ENCODE measurements around the gene SP2.
"Not testable (repeated sequence)": the region's sequence is repeated elsewhere in the genome, so short reads cannot be mapped to it uniquely, and the experiment has no call there.

SP2 gene

GRCh38 chr17:47934856-47935255 is 38.8 kb downstream of the SP2 start:
- DNase-seq (ENCODE audit: low read depth), result no peak
- no peak for TF ChIP-seq CTCF (IDR thresholded peaks at IDR 0.05; ENCODE audit: low read length, missing control alignments)

GRCh38 chr17:47935468-47935867 is 39.4 kb downstream of the SP2 start:
- H3K4me3 ChIP-seq (replicated peaks; ENCODE audit: low read depth, low read length); DNase-seq (ENCODE audit: low read depth): not testable (repeated sequence)

More at GRCh38 chr17:47934856-47935255, 38.8 kb downstream of the SP2 start:
- H3K4me3 ChIP-seq (replicated peaks; ENCODE audit: low read depth, low read length), result no peak overlapping the region

- no peak overlapping the region for H3K4me3 ChIP-seq (replicated peaks; ENCODE audit: low read depth, low read length)
- DNase-seq (ENCODE audit: low read depth), result peak; percentile 67
- no peak for TF ChIP-seq CTCF (IDR thresholded peaks at IDR 0.05; ENCODE audit: low read length, missing control alignments)
These were observed 39.9 kb downstream of the SP2 start for GRCh38 chr17:47935961-47936360.

- no peak for TF ChIP-seq CTCF (IDR thresholded peaks at IDR 0.05; ENCODE audit: low read length, missing control alignments)
- no peak overlapping the region for H3K4me3 ChIP-seq (replicated peaks; ENCODE audit: low read depth, low read length)
- no peak for DNase-seq (ENCODE audit: low read depth)
These were observed 41.9 kb downstream of the SP2 start for GRCh38 chr17:47937941-47938340.

- no peak for TF ChIP-seq CTCF (IDR thresholded peaks at IDR 0.05; ENCODE audit: low read length, missing control alignments)
- DNase-seq (ENCODE audit: low read depth), result peak; percentile 98
- H3K4me3 ChIP-seq (replicated peaks; ENCODE audit: low read depth, low read length), result peak within 1 kb of the TSS; percentile 86
These were observed 45.4 kb downstream of the SP2 start, which contains the start of gene PNPO for GRCh38 chr17:47941246-47942095. Gene PNPO (plus strand): TSS chr17:47941571. CDS start chr17:47941676, 105 bp downstream.

- DNase-seq (ENCODE audit: low read depth), result no peak
- TF ChIP-seq CTCF (IDR thresholded peaks at IDR 0.05; ENCODE audit: low read length, missing control alignments), result no peak
- peak overlapping the region; percentile 86 for H3K4me3 ChIP-seq (replicated peaks; ENCODE audit: low read depth, low read length)
These were observed 46.1 kb downstream of the SP2 start for GRCh38 chr17:47942096-47942510.

GRCh38 chr17:47942568-47942967 is 46.5 kb downstream of the SP2 start:
- peak overlapping the region; percentile 86 for H3K4me3 ChIP-seq (replicated peaks; ENCODE audit: low read depth, low read length)
- no peak for TF ChIP-seq CTCF (IDR thresholded peaks at IDR 0.05; ENCODE audit: low read length, missing control alignments)
- no peak for DNase-seq (ENCODE audit: low read depth)
